DND-41 (cell line): ENCODE data around the gene SPSB3.
A peak's percentile ranks its signal among the peaks of the same experiment; 100 is the strongest.

Source experiments
- ATAC-seq: fragments of 200-7000 bp; cut with Tn5 transposase; 3 replicates; pipeline ENCODE4 v1.9.1; 2021; ENCODE audit warnings: low read depth; ENCODE audit not compliant: insufficient read depth
- DNase-seq: peaks from one replicate; pipeline ENCODE4 v3.0.0-alpha.2; 2020
- H2AFZ ChIP-seq: 2 replicates; pipeline ENCODE4 v1.6.0; 2012; ENCODE audit warnings: low read depth, low read length
- H3K27ac ChIP-seq: 2 replicates; pipeline ENCODE4 v1.5.1; 2012; ENCODE audit warnings: low read length, inconsistent platforms
- H3K27me3 ChIP-seq: fragments of 200-600 bp; sonication (generic); 2 replicates; pipeline ENCODE4 v1.6.0; 2012; ENCODE audit warnings: low read length, mild to moderate bottlenecking, inconsistent platforms; ENCODE audit not compliant: insufficient read depth, poor library complexity
- H3K36me3 ChIP-seq: 2 replicates; pipeline ENCODE4 v1.5.1; 2012; ENCODE audit warnings: low read length, inconsistent platforms; ENCODE audit not compliant: insufficient read depth
- H3K4me1 ChIP-seq: 2 replicates; pipeline ENCODE4 v1.5.1; 2012; ENCODE audit warnings: mild to moderate bottlenecking, low read length; ENCODE audit not compliant: insufficient read depth
- H3K4me2 ChIP-seq: 2 replicates; pipeline ENCODE4 v1.6.0; 2012; ENCODE audit warnings: mild to moderate bottlenecking, moderate library complexity, low read length, inconsistent platforms; ENCODE audit not compliant: insufficient read depth
- H3K4me3 ChIP-seq, 2 experiments: fragments of 200-600 bp in 1 of 2; shearing (Covaris generic) in 1 of 2; 2 replicates each; pipeline ENCODE4 v1.5.1; 2012 to 2016; ENCODE audit warnings: inconsistent platforms in 2 of 2, low read length in 2 of 2, mild to moderate bottlenecking in 2 of 2, low read depth in 1 of 2, moderate library complexity in 1 of 2
- H3K79me2 ChIP-seq: 2 replicates; pipeline ENCODE4 v1.6.0; 2012; ENCODE audit warnings: low read length, inconsistent platforms; ENCODE audit not compliant: insufficient read depth
- H3K9ac ChIP-seq: 2 replicates; pipeline ENCODE4 v1.6.0; 2012; ENCODE audit warnings: low read depth, mild to moderate bottlenecking, inconsistent platforms, low read length, moderate library complexity
- H3K9me3 ChIP-seq: 2 replicates; pipeline ENCODE4 v1.5.1; 2012; ENCODE audit warnings: low read length, moderate library complexity, mild to moderate bottlenecking, inconsistent platforms; ENCODE audit not compliant: insufficient read depth, severe bottlenecking
- H4K20me1 ChIP-seq: 2 replicates; pipeline ENCODE4 v1.6.0; 2012; ENCODE audit warnings: low read length; ENCODE audit not compliant: insufficient read depth
- CTCF ChIP-seq: IDR thresholded peaks from 2 replicates; pipeline ENCODE4 v1.5.1; 2012; ENCODE audit warnings: borderline replicate concordance, low read length, moderate library complexity, mild to moderate bottlenecking; ENCODE audit not compliant: poor library complexity, severe bottlenecking; ENCODE audit errors: extremely low read depth
- EZH2 ChIP-seq: IDR thresholded peaks from 3 replicates; pipeline ENCODE4 v1.6.1; 2012; ENCODE audit warnings: borderline replicate concordance, low read depth, mild to moderate bottlenecking, moderate library complexity, low read length, inconsistent platforms; ENCODE audit not compliant: severe bottlenecking

Gene SPSB3

GRCh38 chr16:1784977-1785845, 2.8 kb upstream of the SPSB3 start:
- Histone ChIP-seq H3K9me3 (no peaks in the 10 kb centered on the region), H3K9ac (no peak overlapping the region), H3K4me1 (peaks cover 40% of the 10 kb centered on the region), H3K79me2 (peaks cover 74% of the 10 kb centered on the region), H3K4me3 (no peak overlapping the region), H4K20me1 (peaks cover 83% of the 10 kb centered on the region), H2AFZ (no peak overlapping the region), H3K27me3 (no peaks in the 10 kb centered on the region), H3K36me3 (peaks cover 69% of the 10 kb centered on the region), H3K4me2 (peak overlapping the region; percentile 34; the same call in 1 of the 2 replicates), H3K27ac (no peak overlapping the region)
- TF ChIP-seq CTCF = no peak
- TF ChIP-seq EZH2 = no peak
- ATAC-seq = no peak
- no peak for DNase-seq

DNA sequence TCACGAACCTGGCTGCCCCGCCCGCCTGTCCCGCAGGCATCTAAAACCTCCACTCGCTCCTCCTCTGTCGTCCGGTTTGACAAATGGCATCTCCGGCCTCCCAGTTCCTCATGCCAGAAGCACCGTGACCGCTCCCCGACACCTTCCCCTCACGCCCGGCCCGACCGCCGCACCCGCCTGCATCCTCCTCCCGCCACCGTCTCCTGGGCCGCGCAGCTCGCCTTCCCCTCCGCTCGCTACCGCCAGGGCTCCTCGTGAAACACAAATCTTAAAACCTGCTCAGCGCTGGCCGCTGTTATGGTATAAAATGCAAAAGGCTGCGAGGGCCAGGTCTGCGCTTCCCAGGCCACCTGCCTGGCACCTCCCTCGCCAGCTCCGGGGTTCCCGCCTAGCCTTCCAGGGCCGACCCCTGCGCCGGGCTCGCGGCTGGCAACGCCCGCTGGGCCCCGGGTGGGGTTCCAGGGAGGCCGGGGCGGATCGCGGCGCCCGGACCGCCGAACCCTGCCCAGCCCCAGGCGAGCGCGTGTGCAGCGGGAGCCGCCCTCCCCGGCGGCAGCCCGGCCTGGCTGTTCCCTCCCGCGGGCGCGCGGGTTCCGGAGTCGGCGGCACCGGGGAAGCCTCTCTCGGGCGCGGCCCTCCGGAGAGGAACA, 488 bp downstream of the SPSB3 start:
- H3K79me2 ChIP-seq = peaks cover 77% of the 10 kb centered on the region
- ATAC-seq = peak; percentile 8; the same call in 1 of the 3 replicates
- peak; percentile 34 for DNase-seq

GRCh38 chr16:1781254-1781653, 1.1 kb downstream of the SPSB3 start:
- Histone ChIP-seq H3K79me2 (peaks cover 71% of the 10 kb centered on the region), H3K4me1 (peaks cover 48% of the 10 kb centered on the region), H3K9ac (peak overlapping the region; percentile 83), H4K20me1 (peaks cover 74% of the 10 kb centered on the region), H2AFZ (no peak overlapping the region), H3K27ac (peak overlapping the region; percentile 64; the same call in 1 of the 2 replicates), H3K4me2 (peak overlapping the region; percentile 95), H3K4me3 (peak overlapping the region; percentile 83 to 97; a peak in 3 of 4 replicates), H3K27me3 (no peaks in the 10 kb centered on the region), H3K36me3 (peaks cover 68% of the 10 kb centered on the region), H3K9me3 (no peaks in the 10 kb centered on the region)
- ATAC-seq = no peak
- DNase-seq = no peak
- no peak for TF ChIP-seq CTCF
- TF ChIP-seq EZH2 = no peak

More for the DNA sequence above, 488 bp downstream of the SPSB3 start:
- Histone ChIP-seq H3K27me3 (no peaks in the 10 kb centered on the region), H2AFZ (peak overlapping the region; percentile 75), H4K20me1 (peaks cover 77% of the 10 kb centered on the region), H3K27ac (peak overlapping the region; percentile 64), H3K4me1 (peaks cover 49% of the 10 kb centered on the region), H3K9ac (peak overlapping the region; percentile 83), H3K9me3 (no peaks in the 10 kb centered on the region), H3K36me3 (peaks cover 68% of the 10 kb centered on the region), H3K4me2 (peak overlapping the region; percentile 95), H3K4me3 (peak overlapping the region; percentile 83 to 97; a peak in 3 of 4 replicates)
- TF ChIP-seq CTCF = peak; percentile 14
- TF ChIP-seq EZH2 = no peak
